GM12878 (cell line): ENCODE data around the gene DQX1. TPM values are rescaled to one million over a fixed set of nuclear protein-coding genes. Genes with fewer than 3 reads are reported as not detected.

Experiments used
- ATAC-seq: fragments of 200-7000 bp; cut with Tn5 transposase; 3 replicates; pipeline ENCODE4 v1.9.1; 2020; ENCODE audit warnings: mild to moderate bottlenecking, moderate library complexity
- BruUV-seq: library from RNA; stranded (reverse); fragments of 400-500 nt; replicated peaks from 2 replicates; lab custom pipeline; 2021; lab: Mats Ljungman, UMichigan
- CTCF ChIA-PET: fragments of 300-600 bp; sonication (Branson Sonifier 250); formaldehyde crosslinking; extraction: SDS; loops from one replicate; lab custom pipeline; 2021; ENCODE audit warnings: inconsistent platforms; lab: Yijun Ruan, JAX
- POLR2A ChIA-PET: fragments of 350-600 bp; formaldehyde crosslinking; extraction: SDS; loops from one replicate; lab custom pipeline; 2021; ENCODE audit warnings: inconsistent platforms; lab: Charles Lee
- RAD21 ChIA-PET: fragments of 300-600 bp; sonication (Branson Sonifier 250); formaldehyde crosslinking; loops from one replicate; lab custom pipeline; 2023; ENCODE audit warnings: antibody characterized with exemption; ENCODE audit not compliant: unreplicated experiment; lab: Charles Lee
- SMC1A ChIA-PET: fragments of 300-600 bp; sonication (Branson Sonifier 250); formaldehyde crosslinking; loops from one replicate; lab custom pipeline; 2023; ENCODE audit not compliant: unreplicated experiment, uncharacterized antibody; lab: Charles Lee
- DNase-seq: peaks from one replicate; pipeline ENCODE4 v3.0.0-alpha.2; 2011; ENCODE audit warnings: low read depth, low spot score
- FAIRE-seq: peaks from 3 replicates; lab custom pipeline; 2011; peaks lifted over from hg19 to GRCh38; lab: Jason Lieb, UNC
- H2AFZ ChIP-seq: 2 replicates; pipeline ENCODE4 v1.6.0; 2011; ENCODE audit warnings: low read depth, low read length, control low read depth; ENCODE audit not compliant: control insufficient read depth
- H3K27ac ChIP-seq: 2 replicates; pipeline ENCODE4 v1.5.1; 2011; ENCODE audit warnings: control low read depth; ENCODE audit not compliant: control insufficient read depth, insufficient read depth
- H3K27me3 ChIP-seq, 2 experiments: replicated peaks in 1 of 2; 2 replicates each; pipeline versions ENCODE4 v1.6.0 to v1.6.1; 2011; ENCODE audit warnings: low read length in 1 of 2; ENCODE audit not compliant: control insufficient read depth in 2 of 2, insufficient read depth in 2 of 2
- H3K36me3 ChIP-seq, 2 experiments: 2 replicates each; pipeline ENCODE4 v1.5.1; 2011; ENCODE audit warnings: low read length in 1 of 2; ENCODE audit not compliant: control insufficient read depth in 2 of 2, insufficient read depth in 2 of 2
- H3K4me1 ChIP-seq: 2 replicates; pipeline ENCODE4 v1.6.1; 2011; ENCODE audit warnings: mild to moderate bottlenecking, low read length, moderate library complexity, mixed read lengths; ENCODE audit not compliant: control insufficient read depth, insufficient read depth
- H3K4me2 ChIP-seq: 2 replicates; pipeline ENCODE4 v1.6.0; 2011; ENCODE audit warnings: control low read depth; ENCODE audit not compliant: control insufficient read depth, insufficient read depth
- H3K4me3 ChIP-seq: fragments of 200-600 bp; sonication (generic); 2 replicates; pipeline ENCODE4 v1.5.1; 2016
- H3K79me2 ChIP-seq: 2 replicates; pipeline ENCODE4 v1.6.0; 2011; ENCODE audit warnings: low read length; ENCODE audit not compliant: control insufficient read depth, insufficient read depth
- H3K9ac ChIP-seq: 2 replicates; pipeline ENCODE4 v1.8.0; 2011; ENCODE audit warnings: low read length, control low read depth, mixed read lengths; ENCODE audit not compliant: control insufficient read depth, insufficient read depth
- H3K9me3 ChIP-seq: replicated peaks from 3 replicates; pipeline ENCODE4 v1.5.1; 2011; ENCODE audit warnings: mild to moderate bottlenecking, low read length; ENCODE audit not compliant: control insufficient read depth, insufficient read depth
- H4K20me1 ChIP-seq: 2 replicates; pipeline ENCODE4 v1.6.0; 2011; ENCODE audit not compliant: control insufficient read depth, insufficient read depth
- BMI1 ChIP-seq: fragments of 450-650 bp; IDR thresholded peaks from 2 replicates; pipeline ENCODE4 v1.6.1; 2016; ENCODE audit warnings: mild to moderate bottlenecking, moderate library complexity, borderline replicate concordance
- CBX3 ChIP-seq: fragments of 200-600 bp; sonication (generic); IDR thresholded peaks from 2 replicates; pipeline ENCODE4 v1.6.1; 2016; ENCODE audit warnings: low read depth, borderline replicate concordance
- FOS ChIP-seq: IDR thresholded peaks from 3 replicates; pipeline ENCODE4 v1.6.1; 2011; ENCODE audit warnings: borderline replicate concordance; ENCODE audit not compliant: insufficient read length; ENCODE audit errors: extremely low read depth
- NFYB ChIP-seq: IDR thresholded peaks from 2 replicates; pipeline ENCODE4 v1.6.1; 2011; ENCODE audit warnings: low read depth, mild to moderate bottlenecking, low read length, improper control_type of control experiment, moderate library complexity; ENCODE audit not compliant: insufficient read depth
- NR2F1 ChIP-seq: fragments of 450-650 bp; conservative IDR thresholded peaks from 2 replicates; pipeline ENCODE4 v1.6.1; 2017; ENCODE audit warnings: mild to moderate bottlenecking
- PAX5 ChIP-seq: IDR thresholded peaks from 2 replicates; pipeline ENCODE4 v1.6.1; 2011; ENCODE audit warnings: low read depth, low read length, borderline replicate concordance
- POLR2A ChIP-seq: IDR thresholded peaks from 2 replicates; pipeline ENCODE4 v1.6.1; 2011; ENCODE audit warnings: low read depth, mild to moderate bottlenecking, low read length
- REST ChIP-seq: IDR thresholded peaks from 2 replicates; pipeline ENCODE4 v1.6.1; 2012; ENCODE audit warnings: mild to moderate bottlenecking, low read depth, low read length
- SIN3A ChIP-seq: IDR thresholded peaks from 2 replicates; pipeline ENCODE4 v1.6.1; 2012; ENCODE audit warnings: low read depth, low read length, improper control_type of control experiment
- TAF1 ChIP-seq: IDR thresholded peaks from 2 replicates; pipeline ENCODE4 v1.6.1; 2011; ENCODE audit warnings: mild to moderate bottlenecking, low read depth, low read length, borderline replicate concordance
- WGBS: methylation state at CpG from one replicate; pipeline ENCODE4 v1.1.6; 2016; ENCODE audit warnings: low lambda C conversion rate; ENCODE audit not compliant: insufficient replicate concordance, insufficient coverage; ENCODE audit errors: missing lambda C conversion rate; 5-methylcytosine and 5-hydroxymethylcytosine counted together
- in situ Hi-C: fragments of 300-500 bp; cut with MboI; formaldehyde crosslinking; loops from 9 replicates; pipeline ENCODE4 v1.14.3; 2018; ENCODE audit warnings: mixed read lengths
- intact Hi-C: fragments of 100-400 bp; cut with micrococcal nuclease; formaldehyde crosslinking; loops from one replicate; pipeline ENCODE4 v1.14.2; 2022; ENCODE audit not compliant: unreplicated experiment
- polyA plus RNA-seq, 11 experiments: library from polyadenylated mRNA; depleted of rRNA in 4 of 11; unstranded in 6 of 11; stranded (reverse) in 5 of 11; fragments of >200 nt; fragmentation: Nextera tagmentation in 4 of 11; fragmentation: Illumina TruSeq in 1 of 11; extraction: Ambion mirVana in 4 of 11; extraction: Trizol in 1 of 11; gene quantifications; 1 replicate in 1 of 11; 2 replicates in 10 of 11; pipeline versions ENCODE4 v1.2.1 to v1.2.3, GENCODE V29; 2011 to 2016; ENCODE audit warnings: inconsistent platforms in 2 of 11, missing spikeins in 2 of 11, low read depth in 1 of 11
- total RNA-seq, 4 experiments: library from RNA; depleted of rRNA in 3 of 4; stranded (reverse); fragments of >200 nt in 3 of 4; fragmentation: Illumina TruSeq in 1 of 4; extraction: Trizol in 1 of 4; gene quantifications; 2 replicates each; pipeline versions ENCODE4 v1.2.1 to v1.2.3, GENCODE V29; 2013 to 2021

Gene DQX1
- total and polyA plus RNA-seq, 10 of the 15 experiments (the other 5 are each of a cell fraction or from before 2014, with no cell fraction given), result 0.34 to 2.1 (median 0.86) TPM

DNA sequence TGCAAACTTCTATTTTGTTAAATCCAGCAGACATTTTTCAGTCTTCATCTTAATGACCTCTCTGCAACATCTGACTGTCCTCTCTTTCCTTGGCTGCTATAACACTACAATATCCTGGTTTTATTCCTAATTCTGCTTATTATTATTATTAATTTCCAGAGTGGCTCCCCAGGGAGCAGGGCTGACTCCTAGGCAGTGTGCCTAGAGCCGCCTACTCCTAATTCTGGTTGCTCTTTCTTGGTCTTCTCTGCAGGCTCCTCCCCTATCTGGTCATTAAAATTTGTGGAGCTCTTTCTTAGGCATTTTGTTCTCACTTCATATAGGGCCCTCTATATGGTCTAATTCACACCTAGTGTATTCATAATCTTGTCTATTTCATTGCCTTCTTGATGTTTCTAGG, 16.9 kb upstream of the DQX1 start:
- H3K36me3 ChIP-seq, result no peaks in the 10 kb centered on the region; a peak in 3 of 4 replicates
- no peaks in the 10 kb centered on the region for H3K27me3 ChIP-seq
- POLR2A ChIA-PET, result interaction anchor here (1.0 to 1.1 kb wide), 2 partner anchors 30 to 37 kb away, joined by 3 read pairs; no protein-coding TSS in a partner anchor
- no peak overlapping the region for H3K4me3 ChIP-seq
- H3K79me2 ChIP-seq, result peaks cover 12% of the 10 kb centered on the region
- CTCF ChIA-PET, result interaction anchor here (1.3 to 14.3 kb wide), 4 partner anchors 13 to 61 kb away, joined by 3 to 96 read pairs (median 20); partner anchors contain the start of genes AUP1, CCDC142, DQX1 and HTRA2
- TF ChIP-seq FOS (no peak), SIN3A (no peak), REST (no peak), NFYB (no peak), BMI1 (no peak), CBX3 (no peak), NR2F1 (no peak), POLR2A (no peak), PAX5 (no peak), TAF1 (no peak)
- H3K4me1 ChIP-seq, result peaks cover 23% of the 10 kb centered on the region
- BruUV-seq, result no TSS peak
- 96% methylated on average over 1 of the region's 1 CpG for WGBS
- H3K9me3 ChIP-seq, result no peaks in the 10 kb centered on the region
- H3K4me2 ChIP-seq, result no peak overlapping the region
- DNase-seq (no peak), ATAC-seq (no peak), FAIRE-seq (no peak)
- SMC1A ChIA-PET, result interaction anchor here (1.1 to 5.3 kb wide), 2 partner anchors 12 to 43 kb away, joined by 5 to 60 read pairs; no protein-coding TSS in a partner anchor
- no peak overlapping the region for H2AFZ ChIP-seq
- no peaks in the 10 kb centered on the region for H4K20me1 ChIP-seq
- no peak overlapping the region for H3K9ac ChIP-seq
- intact Hi-C loops (no loop called here), in situ Hi-C loops (no loop called here)
- H3K27ac ChIP-seq, result no peak overlapping the region
- RAD21 ChIA-PET, result interaction anchor here (0.7 to 1.8 kb wide), 4 partner anchors 29 to 607 kb away, joined by 3 to 4 read pairs (median 4); partner anchors contain the start of gene PCGF1
